ENCODE measurements around the gene CIDEC. TPM values are rescaled to one million over a fixed set of nuclear protein-coding genes. Genes with fewer than 3 reads are reported as not detected.

CIDEC gene
- polyA plus RNA-seq (not detected in 2 replicates), polyA minus RNA-seq (not detected in 2 replicates)

GRCh38 chr3:9879830-9880549 lies at the start of gene CIDEC:
Gene CIDEC, minus strand, starts transcription at chr3:9880253. Its CDS starts 1,767 bp downstream, at chr3:9878486.
- H2AFZ ChIP-seq (ENCODE audit: low read depth, low read length) = no peak within 1 kb of the TSS

GRCh38 chr3:9928158-9928557 lies 48.1 kb upstream of the CIDEC start:
- H3K27me3 ChIP-seq (ENCODE audit: insufficient read depth, low read depth, low read length) = no peaks in the 10 kb centered on the region
- H3K9me3 ChIP-seq (ENCODE audit: low read length) = no peaks in the 10 kb centered on the region

More at GRCh38 chr3:9879830-9880549, at the start of gene CIDEC:
- no peaks in the 10 kb centered on the region for H3K79me2 ChIP-seq (replicated peaks; ENCODE audit: insufficient read depth, low read length)
- no peaks in the 10 kb centered on the region for H3K9me2 ChIP-seq (ENCODE audit: insufficient read depth, low read length)
- H3K9me3 ChIP-seq (ENCODE audit: low read length) = no peaks in the 10 kb centered on the region
- no peak within 1 kb of the TSS for H3K4me2 ChIP-seq (ENCODE audit: low read length)
- TF ChIP-seq POLR2AphosphoS5 (IDR thresholded peaks at IDR 0.05) (no peak), RAD21 (conservative IDR thresholded peaks at IDR 0.05) (no peak), EP300 (conservative IDR thresholded peaks at IDR 0.05; ENCODE audit: poor library complexity, severe bottlenecking) (no peak), SMC3 (conservative IDR thresholded peaks at IDR 0.05; ENCODE audit: poor library complexity) (no peak), EZH2 (IDR thresholded peaks at IDR 0.05; ENCODE audit: borderline replicate concordance, insufficient read depth, low read length, poor library complexity, severe bottlenecking) (no peak), MXI1 (conservative IDR thresholded peaks at IDR 0.05; ENCODE audit: poor library complexity, severe bottlenecking) (no peak), CTCF (IDR thresholded peaks at IDR 0.05; ENCODE audit: poor library complexity, severe bottlenecking) (no peak)
- H3K27ac ChIP-seq (ENCODE audit: low read length) = no peak within 1 kb of the TSS
- H3F3A ChIP-seq (ENCODE audit: insufficient read depth, low read length, poor library complexity, severe bottlenecking) = no peaks in the 10 kb centered on the region
- H3K27me3 ChIP-seq (ENCODE audit: insufficient read depth, low read depth, low read length) = no peaks in the 10 kb centered on the region
- no peaks in the 10 kb centered on the region for H4K20me1 ChIP-seq (ENCODE audit: insufficient read depth)
- no peak within 1 kb of the TSS for H3K9ac ChIP-seq (ENCODE audit: low read length)
- no peak within 1 kb of the TSS for H3K4me3 ChIP-seq (ENCODE audit: low read length)
- H3K36me3 ChIP-seq (ENCODE audit: insufficient read depth, low read length) = no peaks in the 10 kb centered on the region

More at GRCh38 chr3:9928158-9928557, 48.1 kb upstream of the CIDEC start:
- H3K79me2 ChIP-seq (replicated peaks; ENCODE audit: insufficient read depth, low read length) = no peaks in the 10 kb centered on the region
- H3F3A ChIP-seq (ENCODE audit: insufficient read depth, low read length, poor library complexity, severe bottlenecking) = no peaks in the 10 kb centered on the region
- no peak for TF ChIP-seq RAD21 (conservative IDR thresholded peaks at IDR 0.05)
- no peak for TF ChIP-seq SMC3 (conservative IDR thresholded peaks at IDR 0.05; ENCODE audit: poor library complexity)
- TF ChIP-seq MXI1 (conservative IDR thresholded peaks at IDR 0.05; ENCODE audit: poor library complexity, severe bottlenecking) = no peak
- no peak for TF ChIP-seq CTCF (IDR thresholded peaks at IDR 0.05; ENCODE audit: poor library complexity, severe bottlenecking)
- H3K9me2 ChIP-seq (ENCODE audit: insufficient read depth, low read length) = no peaks in the 10 kb centered on the region
- H3K36me3 ChIP-seq (ENCODE audit: insufficient read depth, low read length) = no peaks in the 10 kb centered on the region
- H2AFZ ChIP-seq (ENCODE audit: low read depth, low read length) = no peak overlapping the region
- H3K4me2 ChIP-seq (ENCODE audit: low read length) = no peak overlapping the region
- no peak overlapping the region for H3K9ac ChIP-seq (ENCODE audit: low read length)
- no peak overlapping the region for H3K4me3 ChIP-seq (ENCODE audit: low read length)
- H4K20me1 ChIP-seq (ENCODE audit: insufficient read depth) = no peaks in the 10 kb centered on the region
- no peak overlapping the region for H3K27ac ChIP-seq (ENCODE audit: low read length)
